Ectodermal cell (in vitro differentiated cells): ENCODE data around the gene HENMT1.

Experiments used
- H3K27ac ChIP-seq: 2 replicates; pipeline ENCODE4 v1.7.0; 2013; ENCODE audit warnings: mild to moderate bottlenecking, low read depth, low read length; ENCODE audit not compliant: insufficient read depth, poor library complexity, severe bottlenecking
- H3K27me3 ChIP-seq: 2 replicates; pipeline ENCODE4 v1.7.0; 2013; ENCODE audit warnings: mild to moderate bottlenecking, low read length; ENCODE audit not compliant: insufficient read depth, control insufficient read depth, poor library complexity, severe bottlenecking
- H3K36me3 ChIP-seq: one replicate; pipeline ENCODE4 v1.7.0; 2013; ENCODE audit warnings: low read length; ENCODE audit not compliant: control insufficient read depth, insufficient read depth
- H3K4me1 ChIP-seq: one replicate; pipeline ENCODE4 v1.7.0; 2013; ENCODE audit warnings: low read length; ENCODE audit not compliant: control insufficient read depth, insufficient read depth
- H3K4me3 ChIP-seq: 2 replicates; pipeline ENCODE4 v1.7.0; 2013; ENCODE audit warnings: low read depth, low read length, control low read depth; ENCODE audit not compliant: insufficient read depth
- H3K9me3 ChIP-seq: 2 replicates; pipeline ENCODE4 v1.7.0; 2013; ENCODE audit warnings: mild to moderate bottlenecking, low read length, moderate library complexity; ENCODE audit not compliant: control insufficient read depth
- WGBS, 2 experiments: methylation state at CpG; one replicate each; pipeline ENCODE4 v1.1.7; 2013; ENCODE audit warnings: missing lambda C conversion rate in 2 of 2; 5-methylcytosine and 5-hydroxymethylcytosine counted together

The HENMT1 gene

DNA sequence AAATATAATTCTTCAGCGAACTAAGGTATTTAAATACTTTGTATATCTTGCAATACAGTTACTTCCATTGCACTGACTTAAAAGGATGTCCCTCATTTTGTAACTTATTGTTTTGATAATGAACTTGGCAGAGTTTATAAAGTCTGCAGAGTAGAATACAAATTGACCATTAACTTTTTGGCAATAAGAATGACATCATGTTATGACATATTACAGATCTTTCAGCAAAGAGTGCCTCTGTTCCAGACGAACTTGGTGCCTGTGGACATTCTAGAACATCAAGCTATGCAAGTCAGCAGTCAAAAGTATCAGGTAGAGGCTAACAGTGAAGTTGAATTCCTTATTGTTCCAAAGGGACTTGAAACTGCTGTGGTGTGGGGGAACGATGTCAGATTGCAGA, 32.9 kb downstream of the HENMT1 start:
- no peaks in the 10 kb centered on the region for H3K9me3 ChIP-seq
- H3K36me3 ChIP-seq, result no peaks in the 10 kb centered on the region
- 92 to 95% methylated on average over 2 to 3 of the region's 3 CpGs for WGBS, 2 experiments
- H3K27me3 ChIP-seq, result no peaks in the 10 kb centered on the region
- no peaks in the 10 kb centered on the region for H3K4me1 ChIP-seq
- no peak overlapping the region for H3K4me3 ChIP-seq
- no peak overlapping the region for H3K27ac ChIP-seq

DNA sequence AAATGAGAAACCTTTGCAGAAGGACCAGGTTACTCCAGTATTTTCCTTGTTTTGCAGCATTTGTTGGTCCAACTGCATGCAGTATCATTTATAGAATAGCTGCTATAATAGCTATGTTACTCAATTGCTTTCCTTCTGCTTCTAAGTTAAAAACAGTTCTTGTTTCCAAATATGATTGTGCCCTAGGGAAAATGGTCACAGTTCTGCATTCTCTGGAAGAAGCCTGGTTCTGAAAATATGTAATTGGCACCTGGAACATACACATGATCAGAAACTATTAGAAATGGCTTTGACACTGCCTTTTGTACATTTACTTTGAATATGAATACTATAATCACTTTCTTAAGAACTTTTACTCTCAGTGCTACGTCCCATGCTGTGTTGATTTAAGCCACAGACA, 33.6 kb downstream of the HENMT1 start:
- 100% methylated on average over 1 of the region's 1 CpG for WGBS, 2 experiments
- no peaks in the 10 kb centered on the region for H3K27me3 ChIP-seq
- H3K36me3 ChIP-seq, result no peaks in the 10 kb centered on the region
- no peak overlapping the region for H3K4me3 ChIP-seq
- no peaks in the 10 kb centered on the region for H3K4me1 ChIP-seq
- H3K27ac ChIP-seq, result no peak overlapping the region
- no peaks in the 10 kb centered on the region for H3K9me3 ChIP-seq

GRCh38 chr1:108624069-108624468, 36.8 kb downstream of the HENMT1 start:
- Histone ChIP-seq H3K27me3 (no peaks in the 10 kb centered on the region), H3K4me3 (no peak overlapping the region), H3K9me3 (no peaks in the 10 kb centered on the region), H3K27ac (no peak overlapping the region), H3K36me3 (no peaks in the 10 kb centered on the region), H3K4me1 (no peaks in the 10 kb centered on the region)
- 65% methylated on average over 1 of the region's 1 CpG for WGBS, 2 experiments

GRCh38 chr1:108617724-108618056, 43.2 kb downstream of the HENMT1 start:
- no peaks in the 10 kb centered on the region for H3K9me3 ChIP-seq
- H3K36me3 ChIP-seq, result no peaks in the 10 kb centered on the region
- H3K4me1 ChIP-seq, result no peaks in the 10 kb centered on the region
- 93 to 96% methylated on average over 2 of the region's 2 CpGs for WGBS, 2 experiments
- H3K27ac ChIP-seq, result no peak overlapping the region
- H3K27me3 ChIP-seq, result no peaks in the 10 kb centered on the region
- H3K4me3 ChIP-seq, result no peak overlapping the region

DNA sequence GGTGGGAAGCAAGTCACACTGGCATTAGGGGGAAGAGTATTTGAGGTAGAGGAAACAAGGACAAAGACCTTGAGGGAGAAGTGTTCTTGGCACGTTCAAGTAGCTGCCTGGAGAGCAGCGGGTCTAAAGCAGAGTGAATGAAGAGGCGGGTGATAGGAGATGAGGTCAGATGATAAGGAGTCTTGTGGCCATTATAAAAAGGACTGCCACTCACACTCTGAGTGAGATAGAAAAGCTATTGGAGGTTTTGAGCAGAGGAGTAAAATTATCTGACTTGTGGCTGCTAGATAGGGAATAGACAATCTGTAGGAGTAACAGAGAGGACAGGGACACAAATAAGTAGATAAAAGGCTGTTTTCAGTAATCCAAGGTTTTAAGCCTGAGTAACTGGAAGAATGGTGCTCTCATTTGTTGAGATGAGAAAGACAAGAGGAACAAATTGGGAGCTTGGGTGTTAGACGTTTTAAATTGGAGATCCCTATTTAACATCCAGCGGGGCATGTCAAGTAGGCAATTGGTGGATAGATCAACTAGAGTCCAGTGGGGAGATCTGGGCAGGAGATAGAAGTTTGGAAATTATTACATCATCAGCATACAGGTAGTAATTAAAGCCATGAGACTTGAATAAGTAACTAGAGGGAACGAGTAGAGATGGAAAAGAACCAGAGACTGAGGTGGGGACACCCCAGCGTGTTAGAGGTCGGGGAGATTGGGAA, 43.7 kb downstream of the HENMT1 start:
- Histone ChIP-seq H3K27me3 (no peaks in the 10 kb centered on the region), H3K4me3 (no peak overlapping the region), H3K27ac (no peak overlapping the region), H3K9me3 (no peaks in the 10 kb centered on the region), H3K36me3 (no peaks in the 10 kb centered on the region), H3K4me1 (no peaks in the 10 kb centered on the region)
- WGBS, 2 experiments, result 91 to 94% methylated on average over 8 of the region's 8 CpGs

GRCh38 chr1:108615544-108615943, 45.3 kb downstream of the HENMT1 start:
- H3K27me3 ChIP-seq, result no peaks in the 10 kb centered on the region
- WGBS, 2 experiments, result 46 to 48% methylated on average over 2 of the region's 2 CpGs
- no peak overlapping the region for H3K4me3 ChIP-seq
- no peaks in the 10 kb centered on the region for H3K36me3 ChIP-seq
- no peaks in the 10 kb centered on the region for H3K9me3 ChIP-seq
- no peaks in the 10 kb centered on the region for H3K4me1 ChIP-seq
- no peak overlapping the region for H3K27ac ChIP-seq

DNA sequence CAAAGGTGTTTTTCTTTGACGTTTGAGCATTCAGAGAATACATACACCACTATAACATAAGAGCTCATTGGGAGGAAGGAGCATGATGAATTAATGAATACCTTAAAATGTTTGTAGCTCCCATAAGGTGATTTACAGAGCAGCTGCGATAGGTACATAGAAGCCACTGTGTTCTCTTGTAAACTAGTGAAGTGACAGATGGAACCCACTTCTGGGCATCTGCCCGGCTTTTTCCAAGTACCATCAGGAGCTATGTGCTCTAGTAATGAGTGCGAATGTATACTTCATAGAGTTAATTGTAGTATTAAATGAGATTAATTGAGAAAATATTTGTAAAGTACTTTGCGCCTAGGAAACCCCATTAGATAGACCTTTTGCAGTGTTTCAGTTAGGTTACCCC, 48.4 kb downstream of the HENMT1 start:
- no peaks in the 10 kb centered on the region for H3K27me3 ChIP-seq
- H3K9me3 ChIP-seq, result no peaks in the 10 kb centered on the region
- H3K36me3 ChIP-seq, result no peaks in the 10 kb centered on the region
- H3K4me3 ChIP-seq, result no peak overlapping the region
- H3K27ac ChIP-seq, result no peak overlapping the region
- 93 to 95% methylated on average over 4 to 5 of the region's 5 CpGs for WGBS, 2 experiments
- H3K4me1 ChIP-seq, result no peaks in the 10 kb centered on the region

- no peak overlapping the region for H3K27ac ChIP-seq
- no peak overlapping the region for H3K4me3 ChIP-seq
- no peaks in the 10 kb centered on the region for H3K27me3 ChIP-seq
- no peaks in the 10 kb centered on the region for H3K4me1 ChIP-seq
- no peaks in the 10 kb centered on the region for H3K9me3 ChIP-seq
- WGBS, 2 experiments, result 97 to 100% methylated on average over 3 to 4 of the region's 4 CpGs
- no peaks in the 10 kb centered on the region for H3K36me3 ChIP-seq
These were observed 48.9 kb downstream of the HENMT1 start for GRCh38 chr1:108611984-108612383.

DNA sequence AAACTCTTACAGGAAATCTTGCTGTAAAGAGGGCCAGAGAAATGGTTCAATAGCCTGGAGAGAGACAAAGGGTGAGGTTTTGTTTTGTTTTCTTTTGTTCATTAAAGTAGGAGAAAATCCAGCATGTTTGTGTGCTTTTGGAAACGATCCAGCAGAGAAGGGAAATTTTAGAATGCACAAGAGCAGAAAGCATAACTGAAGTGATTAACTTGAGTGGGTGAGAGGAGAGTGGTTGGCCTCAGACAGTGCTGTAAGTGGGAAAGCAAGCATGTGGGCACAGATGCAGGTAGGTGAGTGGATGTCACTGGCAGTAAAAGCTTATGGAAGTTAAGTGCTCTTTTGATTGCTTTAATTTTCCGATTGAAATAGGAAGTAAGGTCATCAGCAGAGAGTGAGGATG, 50.8 kb downstream of the HENMT1 start:
- Histone ChIP-seq H3K27ac (peak overlapping the region; percentile 12), H3K27me3 (no peaks in the 10 kb centered on the region), H3K9me3 (no peaks in the 10 kb centered on the region), H3K4me3 (no peak overlapping the region), H3K36me3 (no peaks in the 10 kb centered on the region), H3K4me1 (no peaks in the 10 kb centered on the region)
- WGBS, 2 experiments, result 81 to 86% methylated on average over 2 of the region's 2 CpGs

DNA sequence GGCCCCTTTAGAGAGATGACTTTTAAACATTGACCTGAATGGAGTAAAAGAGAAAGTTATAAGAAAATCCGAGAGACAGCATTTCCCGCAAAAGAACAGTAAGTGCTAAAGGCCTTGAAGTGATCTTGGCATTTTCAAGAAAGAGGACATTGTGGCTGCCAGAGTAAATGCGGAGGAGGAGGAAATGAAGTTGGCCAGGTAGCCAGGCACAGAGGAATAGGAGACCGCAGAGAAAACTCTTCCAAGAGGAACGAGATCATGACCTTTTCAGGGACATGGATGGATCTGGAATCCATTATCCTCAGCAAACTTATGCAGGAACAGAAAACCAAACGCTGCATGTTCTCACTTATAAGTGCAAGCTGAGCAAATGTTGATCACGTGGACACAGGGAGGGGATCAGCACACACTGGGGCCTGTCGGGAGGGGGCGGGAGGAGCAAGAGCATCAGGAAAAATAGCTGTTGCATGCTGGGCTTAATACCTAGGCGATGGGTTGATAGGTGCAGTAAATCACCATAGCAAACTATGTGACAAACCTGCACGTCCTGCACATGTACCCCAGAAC, 51.3 kb downstream of the HENMT1 start:
- no peaks in the 10 kb centered on the region for H3K36me3 ChIP-seq
- H3K9me3 ChIP-seq, result no peaks in the 10 kb centered on the region
- H3K27ac ChIP-seq, result no peak overlapping the region
- no peaks in the 10 kb centered on the region for H3K4me1 ChIP-seq
- H3K27me3 ChIP-seq, result no peaks in the 10 kb centered on the region
- WGBS, 2 experiments, result 86 to 89% methylated on average over 11 of the region's 11 CpGs
- H3K4me3 ChIP-seq, result no peak overlapping the region

DNA sequence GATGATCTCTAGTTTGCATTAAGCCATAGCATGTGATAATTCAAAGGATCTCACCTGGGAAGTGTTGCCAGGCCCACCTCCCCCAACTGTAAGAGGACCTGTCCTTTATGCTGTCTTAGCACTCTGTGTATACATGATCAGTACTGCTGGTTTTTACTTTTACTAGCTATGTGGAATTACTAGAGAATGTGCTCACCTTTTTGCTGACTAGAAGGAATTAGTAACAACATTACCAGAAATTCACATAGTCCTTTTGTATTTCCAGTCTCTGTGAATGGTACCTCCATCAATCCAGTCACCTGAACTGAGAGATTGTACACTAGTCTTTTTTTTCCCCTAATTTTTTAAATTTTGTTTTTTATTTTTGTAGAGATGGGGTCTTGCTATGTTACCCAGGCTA, 54.4 kb downstream of the HENMT1 start:
- Histone ChIP-seq H3K36me3 (no peaks in the 10 kb centered on the region), H3K9me3 (no peaks in the 10 kb centered on the region), H3K27me3 (no peaks in the 10 kb centered on the region), H3K4me1 (no peaks in the 10 kb centered on the region), H3K4me3 (no peak overlapping the region), H3K27ac (no peak overlapping the region)
